GM12878 (cell line): Measurements from ENCODE around the gene NHSL2. TPM values are rescaled to one million over a fixed set of nuclear protein-coding genes. Genes with fewer than 3 reads are reported as not detected.

Source experiments
- ATAC-seq: fragments of 200-7000 bp; cut with Tn5 transposase; 3 replicates; pipeline ENCODE4 v1.9.1; 2020; ENCODE audit warnings: mild to moderate bottlenecking, moderate library complexity
- BruUV-seq: library from RNA; stranded (reverse); fragments of 400-500 nt; replicated peaks from 2 replicates; lab custom pipeline; 2021; lab: Mats Ljungman, UMichigan
- CTCF ChIA-PET: fragments of 300-600 bp; sonication (Branson Sonifier 250); formaldehyde crosslinking; extraction: SDS; loops from one replicate; lab custom pipeline; 2021; ENCODE audit warnings: inconsistent platforms; lab: Yijun Ruan, JAX
- POLR2A ChIA-PET: fragments of 350-600 bp; formaldehyde crosslinking; extraction: SDS; loops from one replicate; lab custom pipeline; 2021; ENCODE audit warnings: inconsistent platforms; lab: Charles Lee
- RAD21 ChIA-PET: fragments of 300-600 bp; sonication (Branson Sonifier 250); formaldehyde crosslinking; loops from one replicate; lab custom pipeline; 2023; ENCODE audit warnings: antibody characterized with exemption; ENCODE audit not compliant: unreplicated experiment; lab: Charles Lee
- SMC1A ChIA-PET: fragments of 300-600 bp; sonication (Branson Sonifier 250); formaldehyde crosslinking; loops from one replicate; lab custom pipeline; 2023; ENCODE audit not compliant: unreplicated experiment, uncharacterized antibody; lab: Charles Lee
- DNase-seq: peaks from one replicate; pipeline ENCODE4 v3.0.0-alpha.2; 2011; ENCODE audit warnings: low read depth, low spot score
- FAIRE-seq: peaks from 3 replicates; lab custom pipeline; 2011; peaks lifted over from hg19 to GRCh38; lab: Jason Lieb, UNC
- H2AFZ ChIP-seq: 2 replicates; pipeline ENCODE4 v1.6.0; 2011; ENCODE audit warnings: low read depth, low read length, control low read depth; ENCODE audit not compliant: control insufficient read depth
- H3K27ac ChIP-seq: 2 replicates; pipeline ENCODE4 v1.5.1; 2011; ENCODE audit warnings: control low read depth; ENCODE audit not compliant: control insufficient read depth, insufficient read depth
- H3K27me3 ChIP-seq, 2 experiments: replicated peaks in 1 of 2; 2 replicates each; pipeline versions ENCODE4 v1.6.0 to v1.6.1; 2011; ENCODE audit warnings: low read length in 1 of 2; ENCODE audit not compliant: control insufficient read depth in 2 of 2, insufficient read depth in 2 of 2
- H3K36me3 ChIP-seq, 2 experiments: 2 replicates each; pipeline ENCODE4 v1.5.1; 2011; ENCODE audit warnings: low read length in 1 of 2; ENCODE audit not compliant: control insufficient read depth in 2 of 2, insufficient read depth in 2 of 2
- H3K4me1 ChIP-seq: 2 replicates; pipeline ENCODE4 v1.6.1; 2011; ENCODE audit warnings: mild to moderate bottlenecking, low read length, moderate library complexity, mixed read lengths; ENCODE audit not compliant: control insufficient read depth, insufficient read depth
- H3K4me2 ChIP-seq: 2 replicates; pipeline ENCODE4 v1.6.0; 2011; ENCODE audit warnings: control low read depth; ENCODE audit not compliant: control insufficient read depth, insufficient read depth
- H3K4me3 ChIP-seq: fragments of 200-600 bp; sonication (generic); 2 replicates; pipeline ENCODE4 v1.5.1; 2016
- H3K79me2 ChIP-seq: 2 replicates; pipeline ENCODE4 v1.6.0; 2011; ENCODE audit warnings: low read length; ENCODE audit not compliant: control insufficient read depth, insufficient read depth
- H3K9ac ChIP-seq: 2 replicates; pipeline ENCODE4 v1.8.0; 2011; ENCODE audit warnings: low read length, control low read depth, mixed read lengths; ENCODE audit not compliant: control insufficient read depth, insufficient read depth
- H3K9me3 ChIP-seq: replicated peaks from 3 replicates; pipeline ENCODE4 v1.5.1; 2011; ENCODE audit warnings: mild to moderate bottlenecking, low read length; ENCODE audit not compliant: control insufficient read depth, insufficient read depth
- H4K20me1 ChIP-seq: 2 replicates; pipeline ENCODE4 v1.6.0; 2011; ENCODE audit not compliant: control insufficient read depth, insufficient read depth
- NFIC ChIP-seq: IDR thresholded peaks from 2 replicates; pipeline ENCODE4 v1.6.1; 2012; ENCODE audit warnings: low read depth, mild to moderate bottlenecking, inconsistent platforms, low read length, moderate library complexity
- NFXL1 ChIP-seq: fragments of 450-650 bp; IDR thresholded peaks from 2 replicates; pipeline ENCODE4 v1.6.1; 2017; ENCODE audit warnings: antibody characterized with exemption, mild to moderate bottlenecking, borderline replicate concordance
- WGBS: methylation state at CpG from one replicate; pipeline ENCODE4 v1.1.6; 2016; ENCODE audit warnings: low lambda C conversion rate; ENCODE audit not compliant: insufficient replicate concordance, insufficient coverage; ENCODE audit errors: missing lambda C conversion rate; 5-methylcytosine and 5-hydroxymethylcytosine counted together
- in situ Hi-C: fragments of 300-500 bp; cut with MboI; formaldehyde crosslinking; loops from 9 replicates; pipeline ENCODE4 v1.14.3; 2018; ENCODE audit warnings: mixed read lengths
- intact Hi-C: fragments of 100-400 bp; cut with micrococcal nuclease; formaldehyde crosslinking; loops from one replicate; pipeline ENCODE4 v1.14.2; 2022; ENCODE audit not compliant: unreplicated experiment
- polyA plus RNA-seq, 11 experiments: library from polyadenylated mRNA; depleted of rRNA in 4 of 11; unstranded in 6 of 11; stranded (reverse) in 5 of 11; fragments of >200 nt; fragmentation: Nextera tagmentation in 4 of 11; fragmentation: Illumina TruSeq in 1 of 11; extraction: Ambion mirVana in 4 of 11; extraction: Trizol in 1 of 11; gene quantifications; 1 replicate in 1 of 11; 2 replicates in 10 of 11; pipeline versions ENCODE4 v1.2.1 to v1.2.3, GENCODE V29; 2011 to 2016; ENCODE audit warnings: inconsistent platforms in 2 of 11, missing spikeins in 2 of 11, low read depth in 1 of 11
- total RNA-seq, 4 experiments: library from RNA; depleted of rRNA in 3 of 4; stranded (reverse); fragments of >200 nt in 3 of 4; fragmentation: Illumina TruSeq in 1 of 4; extraction: Trizol in 1 of 4; gene quantifications; 2 replicates each; pipeline versions ENCODE4 v1.2.1 to v1.2.3, GENCODE V29; 2013 to 2021
- TF ChIP-seq, protein P1 (sequence below): IDR thresholded peaks from 2 replicates; pipeline ENCODE4 v1.6.1; 2012; ENCODE audit warnings: low read depth, low read length, improper control_type of control experiment

Gene NHSL2
- total and polyA plus RNA-seq, 10 of the 15 experiments (the other 5 are each of a cell fraction or from before 2014, with no cell fraction given) = 0.05 to 0.53 (median 0.07) TPM; not detected in 2

DNA sequence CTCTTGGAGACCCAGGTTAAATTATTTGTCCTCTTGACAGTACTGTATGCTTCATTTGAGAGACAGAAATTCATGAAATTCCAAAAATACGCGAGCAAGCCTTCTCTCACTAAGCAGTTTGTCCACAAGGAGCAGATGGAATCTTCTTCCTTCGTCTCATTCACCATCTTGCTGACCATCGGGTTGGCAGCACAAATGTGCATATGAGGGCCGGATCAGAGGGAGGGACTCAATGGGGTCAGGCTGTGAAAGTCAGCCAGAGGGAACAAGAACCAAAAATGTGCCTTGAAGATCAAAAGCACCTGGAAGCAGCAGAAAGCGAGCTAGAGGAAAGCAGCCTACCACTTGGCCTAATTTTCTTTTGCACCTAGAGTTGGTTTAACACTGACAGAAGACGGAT lies 16.4 kb downstream of the NHSL2 start:
- Histone ChIP-seq H3K4me2 (no peak overlapping the region), H3K9me3 (no peaks in the 10 kb centered on the region), H4K20me1 (no peaks in the 10 kb centered on the region), H3K9ac (no peak overlapping the region), H2AFZ (no peak overlapping the region), H3K4me1 (no peaks in the 10 kb centered on the region), H3K36me3 (no peaks in the 10 kb centered on the region), H3K4me3 (no peak overlapping the region), H3K27me3 (no peaks in the 10 kb centered on the region; a peak in 1 of 4 replicates), H3K79me2 (no peaks in the 10 kb centered on the region), H3K27ac (no peak overlapping the region)
- SMC1A ChIA-PET = no interaction called here
- ATAC-seq = no peak
- no peak for FAIRE-seq
- no peak for TF ChIP-seq NFXL1
- POLR2A ChIA-PET = no interaction called here
- WGBS = 37% methylated on average over 7 of the region's 7 CpGs
- CTCF ChIA-PET = no interaction called here
- intact Hi-C loops (no loop called here), in situ Hi-C loops (no loop called here)
- BruUV-seq = no TSS peak
- no peak for DNase-seq
- RAD21 ChIA-PET = no interaction called here

DNA sequence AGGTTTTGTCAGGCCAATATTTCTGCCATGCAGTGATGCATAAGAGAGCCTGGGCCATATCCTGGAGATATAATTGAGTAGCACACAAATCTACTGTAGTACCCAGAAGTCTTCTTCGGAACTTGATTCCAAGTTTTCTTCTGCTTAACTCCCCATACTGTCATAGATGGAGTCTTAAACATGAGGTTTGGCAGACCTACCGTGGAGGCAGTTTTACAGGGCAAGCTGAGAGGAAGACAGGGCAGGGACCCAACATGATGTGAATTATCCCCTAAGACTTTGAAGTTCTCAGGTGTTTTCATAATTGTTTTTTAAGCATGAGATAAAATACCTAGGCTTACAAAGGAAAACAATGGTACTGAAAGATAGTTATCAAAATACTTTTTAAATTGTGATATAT lies 18.2 kb downstream of the NHSL2 start:
- SMC1A ChIA-PET = no interaction called here
- no peak overlapping the region for H3K4me3 ChIP-seq
- CTCF ChIA-PET = no interaction called here
- ATAC-seq (no peak), FAIRE-seq (no peak), DNase-seq (no peak)
- RAD21 ChIA-PET = no interaction called here
- POLR2A ChIA-PET = no interaction called here
- no peaks in the 10 kb centered on the region for H3K36me3 ChIP-seq
- no peak overlapping the region for H3K9ac ChIP-seq
- intact Hi-C loops (no loop called here), in situ Hi-C loops (no loop called here)
- no peaks in the 10 kb centered on the region for H3K9me3 ChIP-seq
- 14% methylated on average over 2 of the region's 2 CpGs for WGBS
- no peaks in the 10 kb centered on the region; a peak in 2 of 4 replicates for H3K27me3 ChIP-seq
- TF ChIP-seq, protein P1, sequence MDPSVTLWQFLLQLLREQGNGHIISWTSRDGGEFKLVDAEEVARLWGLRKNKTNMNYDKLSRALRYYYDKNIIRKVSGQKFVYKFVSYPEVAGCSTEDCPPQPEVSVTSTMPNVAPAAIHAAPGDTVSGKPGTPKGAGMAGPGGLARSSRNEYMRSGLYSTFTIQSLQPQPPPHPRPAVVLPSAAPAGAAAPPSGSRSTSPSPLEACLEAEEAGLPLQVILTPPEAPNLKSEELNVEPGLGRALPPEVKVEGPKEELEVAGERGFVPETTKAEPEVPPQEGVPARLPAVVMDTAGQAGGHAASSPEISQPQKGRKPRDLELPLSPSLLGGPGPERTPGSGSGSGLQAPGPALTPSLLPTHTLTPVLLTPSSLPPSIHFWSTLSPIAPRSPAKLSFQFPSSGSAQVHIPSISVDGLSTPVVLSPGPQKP = no peak
- no peak for TF ChIP-seq NFIC
- H2AFZ ChIP-seq = no peak overlapping the region
- H3K4me1 ChIP-seq = no peaks in the 10 kb centered on the region
- no peaks in the 10 kb centered on the region for H4K20me1 ChIP-seq
- H3K4me2 ChIP-seq = no peak overlapping the region
- BruUV-seq = no TSS peak
- no peaks in the 10 kb centered on the region for H3K79me2 ChIP-seq
- no peak overlapping the region for H3K27ac ChIP-seq
